ENCODE measurements around the gene C6.

Gene C6

DNA sequence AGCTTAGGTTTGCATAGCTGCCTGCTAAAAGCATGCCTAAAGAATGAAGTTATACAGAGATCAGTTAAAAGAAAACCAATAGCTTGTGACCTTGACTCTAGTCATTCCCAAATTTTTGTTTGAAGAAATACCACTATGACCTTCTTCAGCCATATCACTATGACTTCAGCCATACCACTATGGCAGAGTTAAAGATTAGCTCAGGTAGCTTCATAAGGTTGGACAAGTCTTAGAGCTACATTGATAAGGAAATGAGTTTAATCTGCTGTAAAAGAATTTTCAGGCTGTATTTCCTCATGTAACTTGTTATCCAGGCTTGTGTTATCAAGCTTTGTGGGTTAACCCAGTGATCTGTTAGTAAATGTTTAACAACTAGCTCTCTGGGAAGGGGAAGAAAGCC is 30.7 kb downstream of the C6 start:
- H3K4me3 ChIP-seq (ENCODE audit: low read length) = no peak overlapping the region
- TF ChIP-seq ZNF274 (IDR thresholded peaks at IDR 0.05; ENCODE audit: low read depth, low read length) = no peak

GRCh38 chr5:41181691-41182564 is 31.4 kb downstream of the C6 start:
- TF ChIP-seq ZNF274 (IDR thresholded peaks at IDR 0.05; ENCODE audit: low read depth, low read length) = no peak
- H3K4me3 ChIP-seq (ENCODE audit: low read length) = no peak overlapping the region

GRCh38 chr5:41176952-41177351 is 36.4 kb downstream of the C6 start:
- TF ChIP-seq ZNF274 (IDR thresholded peaks at IDR 0.05; ENCODE audit: low read depth, low read length) = no peak
- no peak overlapping the region for H3K4me3 ChIP-seq (ENCODE audit: low read length)

- no peak for TF ChIP-seq ZNF274 (IDR thresholded peaks at IDR 0.05; ENCODE audit: low read depth, low read length)
Measured at GRCh38 chr5:41172012-41172411, 41.3 kb downstream of the C6 start.

GRCh38 chr5:41161271-41161670 is 52.1 kb downstream of the C6 start:
- TF ChIP-seq ZNF274 (IDR thresholded peaks at IDR 0.05; ENCODE audit: low read depth, low read length) = no peak
- no peak overlapping the region for H3K4me3 ChIP-seq (ENCODE audit: low read length)

More at GRCh38 chr5:41172012-41172411, 41.3 kb downstream of the C6 start:
- H3K4me3 ChIP-seq (ENCODE audit: low read length) = no peak overlapping the region

DNA sequence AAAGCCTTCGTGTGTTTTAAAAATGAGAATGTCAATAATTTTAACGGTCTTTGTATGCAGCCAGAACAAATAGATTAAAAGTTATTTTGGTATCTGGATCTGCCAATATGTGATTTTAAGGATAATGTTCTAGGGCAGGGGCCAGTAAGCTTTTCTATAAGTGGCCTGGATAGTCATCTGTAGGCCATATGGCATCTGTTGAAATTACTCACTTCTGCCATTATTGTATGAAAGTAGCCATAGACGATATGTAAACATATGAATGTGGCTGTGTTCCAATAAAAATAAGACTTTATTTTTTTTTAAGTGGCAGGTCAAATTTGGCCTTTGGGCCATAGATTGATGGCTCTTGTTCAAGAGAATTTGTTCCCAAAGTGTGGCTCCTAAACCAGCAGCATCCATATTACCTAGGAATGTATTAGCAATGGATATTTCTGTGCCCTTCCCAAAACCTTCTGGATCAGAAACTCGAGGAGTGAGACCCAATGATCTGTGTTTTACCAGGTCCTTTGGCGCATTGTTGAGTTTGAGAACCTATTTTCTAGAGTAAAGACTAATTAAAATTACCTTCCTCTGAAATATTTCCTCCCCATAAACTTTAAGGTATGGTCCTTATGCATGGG is 55.9 kb downstream of the C6 start:
- TF ChIP-seq ZNF274 (IDR thresholded peaks at IDR 0.05; ENCODE audit: low read depth, low read length) = no peak
- H3K4me3 ChIP-seq (ENCODE audit: low read length) = no peak overlapping the region

- H3K4me3 ChIP-seq (ENCODE audit: low read length) = no peak overlapping the region
- TF ChIP-seq ZNF274 (IDR thresholded peaks at IDR 0.05; ENCODE audit: low read depth, low read length) = no peak
Measured at GRCh38 chr5:41156739-41157138, 56.6 kb downstream of the C6 start.

DNA sequence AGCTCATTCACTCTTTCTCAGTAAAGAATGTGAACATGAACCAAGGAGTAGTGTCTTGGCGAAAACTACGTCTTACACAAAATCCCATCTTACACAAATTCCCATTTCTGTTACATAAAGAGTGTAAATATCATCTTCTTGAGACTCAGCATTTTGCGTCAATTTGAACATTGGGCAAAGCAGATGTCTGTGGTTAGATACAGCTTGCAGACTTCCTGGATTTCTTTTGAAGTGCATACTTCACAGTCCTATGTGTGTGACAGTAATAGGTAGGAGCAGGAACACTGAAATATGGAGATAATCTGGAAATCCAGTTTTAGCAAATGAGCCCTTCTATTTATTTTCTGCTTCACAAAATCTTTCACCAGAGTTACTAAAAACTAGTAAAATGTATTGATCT is 58.8 kb downstream of the C6 start:
- no peak for TF ChIP-seq ZNF274 (IDR thresholded peaks at IDR 0.05; ENCODE audit: low read depth, low read length)
- H3K4me3 ChIP-seq (ENCODE audit: low read length) = no peak overlapping the region

GRCh38 chr5:41151564-41151963 is 61.8 kb downstream of the C6 start:
- no peak for TF ChIP-seq ZNF274 (IDR thresholded peaks at IDR 0.05; ENCODE audit: low read depth, low read length)
- no peak overlapping the region for H3K4me3 ChIP-seq (ENCODE audit: low read length)

- H3K4me3 ChIP-seq (ENCODE audit: low read length) = no peak overlapping the region
- no peak for TF ChIP-seq ZNF274 (IDR thresholded peaks at IDR 0.05; ENCODE audit: low read depth, low read length)
Measured at GRCh38 chr5:41148448-41148847, 64.9 kb downstream of the C6 start.

GRCh38 chr5:41145306-41145705 is 68.0 kb downstream of the C6 start:
- H3K4me3 ChIP-seq (ENCODE audit: low read length) = no peak overlapping the region
- no peak for TF ChIP-seq ZNF274 (IDR thresholded peaks at IDR 0.05; ENCODE audit: low read depth, low read length)

DNA sequence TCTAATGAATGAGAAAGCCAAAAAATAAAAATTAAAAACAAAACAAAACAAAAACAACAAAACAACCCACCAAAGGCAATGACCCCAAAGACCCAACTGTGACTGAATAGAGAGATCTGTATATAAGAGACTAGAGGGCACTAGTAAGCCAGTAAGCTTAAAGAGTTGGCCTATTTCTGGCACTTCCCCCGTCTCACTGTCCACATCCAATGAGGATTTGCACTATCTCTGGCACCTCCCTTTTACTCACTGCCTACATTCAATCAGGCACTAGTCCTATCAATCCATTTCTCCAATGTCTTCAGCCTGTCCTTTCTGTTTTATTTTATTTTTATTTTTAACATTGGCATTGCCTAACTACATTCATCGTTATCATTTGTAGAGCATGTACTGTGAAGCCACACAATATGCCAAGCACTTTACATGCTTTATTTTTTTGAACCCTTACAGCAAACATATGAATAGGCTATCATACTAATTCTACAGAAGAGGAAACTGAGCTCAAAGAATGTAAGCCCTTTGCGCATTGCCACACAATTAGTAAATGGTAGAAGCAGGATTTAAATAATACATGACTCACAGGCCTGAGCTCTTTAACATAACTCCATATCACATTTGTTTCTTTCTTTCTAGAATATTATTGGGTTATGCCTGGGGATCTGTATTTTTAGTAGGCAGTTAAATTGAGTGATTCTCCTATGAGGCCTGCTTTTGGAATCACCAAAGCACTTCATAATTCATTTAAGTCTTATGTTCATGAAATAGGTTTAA is 70.0 kb downstream of the C6 start:
- no peak for TF ChIP-seq ZNF274 (IDR thresholded peaks at IDR 0.05; ENCODE audit: low read depth, low read length)
- no peak overlapping the region for H3K4me3 ChIP-seq (ENCODE audit: low read length)

GRCh38 chr5:41127967-41128690 is 85.2 kb downstream of the C6 start:
- no peak for TF ChIP-seq ZNF274 (IDR thresholded peaks at IDR 0.05; ENCODE audit: low read depth, low read length)

GRCh38 chr5:41122459-41122858 is 90.9 kb downstream of the C6 start:
- H3K4me3 ChIP-seq (ENCODE audit: low read length) = no peak overlapping the region
- no peak for TF ChIP-seq ZNF274 (IDR thresholded peaks at IDR 0.05; ENCODE audit: low read depth, low read length)

More at GRCh38 chr5:41127967-41128690, 85.2 kb downstream of the C6 start:
- H3K4me3 ChIP-seq (ENCODE audit: low read length) = no peak overlapping the region

Data from GM08714 (cell line).